K562 (cell line): ENCODE results near the gene ADARB2. TPM values are rescaled to one million over a fixed set of nuclear protein-coding genes. Genes with fewer than 3 reads are reported as not detected.
"Not testable (repeated sequence)": the region's sequence is repeated elsewhere in the genome, so short reads cannot be mapped to it uniquely, and the experiment has no call there.

Experiments used
- ATAC-seq: fragments of 200-7000 bp; cut with Tn5 transposase; 3 replicates; pipeline ENCODE4 v1.9.1; 2020; ENCODE audit warnings: moderate library complexity
- BruUV-seq: library from RNA; stranded (reverse); fragments of 400-500 nt; replicated peaks from 2 replicates; lab custom pipeline; 2021; lab: Mats Ljungman, UMichigan
- CTCF ChIA-PET: fragments of 300-600 bp; formaldehyde crosslinking; extraction: SDS; loops from one replicate; lab custom pipeline; 2021; ENCODE audit warnings: low intra/inter-chr PET ratio; lab: Yijun Ruan, JAX
- POLR2A ChIA-PET: fragments of 300-600, 350-650 bp; sonication (Branson Sonifier 250); formaldehyde crosslinking; extraction: SDS; loops from one replicate; lab custom pipeline; 2021; ENCODE audit warnings: antibody characterized with exemption, inconsistent platforms; lab: Yijun Ruan, JAX
- DNase-seq, 4 experiments: peaks; one replicate each; pipeline versions ENCODE4 v3.0.0 to v3.0.0-alpha.2; 2011 to 2018; ENCODE audit warnings: low spot score in 3 of 4, mixed read lengths in 3 of 4; ENCODE audit errors: extremely low read depth in 1 of 4
- FAIRE-seq: peaks from 2 replicates; lab custom pipeline; 2011; peaks lifted over from hg19 to GRCh38; lab: Jason Lieb, UNC
- H2AFZ ChIP-seq: 2 replicates; pipeline ENCODE4 v1.6.0; 2011; ENCODE audit warnings: low read depth, low read length, control low read depth, inconsistent platforms
- H3K27ac ChIP-seq: fragments of 200-600 bp; 3 replicates; pipeline ENCODE4 v1.8.0; 2011; ENCODE audit warnings: low read depth, mild to moderate bottlenecking, control low read depth, inconsistent platforms, low read length, moderate library complexity, mixed read lengths; ENCODE audit errors: extremely low read depth
- H3K27me3 ChIP-seq, 2 experiments: fragments of 300-600 bp in 1 of 2; 2 replicates in 1 of 2; 3 replicates in 1 of 2; pipeline versions ENCODE4 v1.6.0 to v1.8.0; 2011; ENCODE audit warnings: inconsistent platforms in 2 of 2, low read length in 2 of 2, mild to moderate bottlenecking in 1 of 2, mixed read lengths in 1 of 2, moderate library complexity in 1 of 2; ENCODE audit not compliant: control insufficient read depth in 2 of 2, insufficient read depth in 2 of 2
- H3K36me3 ChIP-seq: fragments of 300-600 bp; 3 replicates; pipeline ENCODE4 v1.8.0; 2011; ENCODE audit warnings: mild to moderate bottlenecking, low read length, inconsistent platforms; ENCODE audit not compliant: control insufficient read depth, insufficient read depth
- H3K4me1 ChIP-seq, 2 experiments: fragments of 200-600 bp in 1 of 2; replicated peaks in 1 of 2; 2 replicates in 1 of 2; 3 replicates in 1 of 2; pipeline versions ENCODE4 v1.5.1 to v1.8.0; 2011; ENCODE audit warnings: inconsistent platforms in 2 of 2, low read length in 2 of 2, mild to moderate bottlenecking in 1 of 2, mixed read lengths in 1 of 2, moderate library complexity in 1 of 2; ENCODE audit not compliant: control insufficient read depth in 2 of 2, insufficient read depth in 2 of 2
- H3K4me2 ChIP-seq: 2 replicates; pipeline ENCODE4 v1.6.1; 2011; ENCODE audit warnings: low read length, control low read depth, inconsistent platforms, mixed read lengths; ENCODE audit not compliant: insufficient read depth
- H3K4me3 ChIP-seq: fragments of 200-600 bp; sonication (generic), shearing (Covaris generic); 2 replicates; pipeline ENCODE4 v1.5.1; 2016; ENCODE audit warnings: control low read depth, inconsistent platforms
- H3K79me2 ChIP-seq: fragments of 200-600 bp; 3 replicates; pipeline ENCODE4 v1.8.0; 2011; ENCODE audit warnings: low read length, inconsistent platforms; ENCODE audit not compliant: control insufficient read depth, insufficient read depth
- H3K9ac ChIP-seq, 2 experiments: 2 replicates each; pipeline versions ENCODE4 v1.6.0 to v1.6.1; 2011; ENCODE audit warnings: low read depth in 2 of 2, low read length in 2 of 2, control low read depth in 1 of 2, inconsistent platforms in 1 of 2, mild to moderate bottlenecking in 1 of 2, mixed read lengths in 1 of 2; ENCODE audit not compliant: insufficient read depth in 1 of 2
- H3K9me1 ChIP-seq: one replicate; pipeline ENCODE4 v1.6.0; 2011; ENCODE audit warnings: inconsistent platforms, mild to moderate bottlenecking, low read length, moderate library complexity; ENCODE audit not compliant: control insufficient read depth, insufficient read depth
- H3K9me3 ChIP-seq: replicated peaks from 2 replicates; pipeline ENCODE4 v1.5.1; 2011; ENCODE audit warnings: low read depth, low read length, inconsistent platforms; ENCODE audit not compliant: control insufficient read depth, insufficient read depth
- H4K20me1 ChIP-seq: replicated peaks from 2 replicates; pipeline ENCODE4 v1.6.1; 2011; ENCODE audit warnings: low read length, inconsistent platforms, mixed read lengths; ENCODE audit not compliant: control insufficient read depth, insufficient read depth
- ARID2 ChIP-seq: fragments of 450-650 bp; IDR thresholded peaks from 2 replicates; pipeline ENCODE4 v1.6.1; 2017; ENCODE audit warnings: antibody characterized with exemption, mild to moderate bottlenecking
- EZH2 ChIP-seq: IDR thresholded peaks from 2 replicates; pipeline ENCODE4 v1.6.1; 2012; ENCODE audit warnings: low read depth, mild to moderate bottlenecking, inconsistent platforms, low read length, borderline replicate concordance
- PHF8 ChIP-seq: fragments of 200-600 bp; sonication (generic); IDR thresholded peaks from 2 replicates; pipeline ENCODE4 v1.6.1; 2012; ENCODE audit warnings: mixed run types, mild to moderate bottlenecking, inconsistent platforms, low read length, moderate library complexity, borderline replicate concordance
- ZNF431 ChIP-seq: sonication (generic); formaldehyde crosslinking; IDR thresholded peaks from 2 replicates; pipeline ENCODE4 v1.8.0; 2022; ENCODE audit warnings: mild to moderate bottlenecking, missing genetic modification reagents
- WGBS: fragments of 100-300 bp; shearing (Covaris generic); methylation state at CpG from one replicate; pipeline ENCODE4 v1.1.6; 2016; ENCODE audit warnings: low coverage, mixed read lengths; ENCODE audit not compliant: insufficient coverage; ENCODE audit errors: missing lambda C conversion rate; 5-methylcytosine and 5-hydroxymethylcytosine counted together
- in situ Hi-C: fragments of 300-500 bp; cut with MboI; formaldehyde crosslinking; loops from 4 replicates; pipeline ENCODE4 v1.15.0; 2018; ENCODE audit warnings: inconsistent platforms, mixed read lengths
- intact Hi-C: fragments of 100-400 bp; cut with micrococcal nuclease; formaldehyde crosslinking; loops from 2 replicates; pipeline ENCODE4 v1.14.2; 2022
- polyA plus RNA-seq, 8 experiments: library from polyadenylated mRNA; depleted of rRNA in 4 of 8; stranded (reverse) in 5 of 8; unstranded in 3 of 8; fragments of >200 nt; fragmentation: Nextera tagmentation in 2 of 8; fragmentation: Illumina TruSeq in 1 of 8; extraction: Ambion mirVana in 2 of 8; extraction: Trizol in 1 of 8; gene quantifications; 2 replicates each; pipeline versions ENCODE4 v1.2.1 to v1.2.3, GENCODE V29; 2011 to 2014; ENCODE audit warnings: inconsistent platforms in 1 of 8, missing spikeins in 1 of 8
- total RNA-seq, 7 experiments: library from RNA; depleted of rRNA in 6 of 7; stranded (reverse); fragments of >200 nt in 6 of 7; fragmentation: Illumina TruSeq in 2 of 7; extraction: Trizol in 2 of 7; gene quantifications; 2 replicates each; pipeline versions ENCODE4 v1.2.1 to v1.2.3, GENCODE V29; 2011 to 2021; ENCODE audit warnings: low replicate concordance in 1 of 7
- TF ChIP-seq, protein P1 (sequence below): fragments of 250-450 bp; sonication (Bioruptor Pico); IDR thresholded peaks from 2 replicates; pipeline ENCODE4 v1.5.0; 2021; ENCODE audit warnings: mild to moderate bottlenecking, borderline replicate concordance
- TF ChIP-seq, protein P2 (sequence below): fragments of 450-650 bp; IDR thresholded peaks from 2 replicates; pipeline ENCODE4 v1.6.1; 2018; ENCODE audit warnings: mild to moderate bottlenecking, low read depth; ENCODE audit not compliant: partially characterized antibody

The ADARB2 gene
- total and polyA plus RNA-seq, 9 of the 15 experiments (the other 6 are each of a cell fraction or from before 2014, with no cell fraction given) = not detected

- no peak for TF ChIP-seq ARID2
- no peak for TF ChIP-seq ZNF431 (CRISPR knock-in tag)
- TF ChIP-seq, protein P1, sequence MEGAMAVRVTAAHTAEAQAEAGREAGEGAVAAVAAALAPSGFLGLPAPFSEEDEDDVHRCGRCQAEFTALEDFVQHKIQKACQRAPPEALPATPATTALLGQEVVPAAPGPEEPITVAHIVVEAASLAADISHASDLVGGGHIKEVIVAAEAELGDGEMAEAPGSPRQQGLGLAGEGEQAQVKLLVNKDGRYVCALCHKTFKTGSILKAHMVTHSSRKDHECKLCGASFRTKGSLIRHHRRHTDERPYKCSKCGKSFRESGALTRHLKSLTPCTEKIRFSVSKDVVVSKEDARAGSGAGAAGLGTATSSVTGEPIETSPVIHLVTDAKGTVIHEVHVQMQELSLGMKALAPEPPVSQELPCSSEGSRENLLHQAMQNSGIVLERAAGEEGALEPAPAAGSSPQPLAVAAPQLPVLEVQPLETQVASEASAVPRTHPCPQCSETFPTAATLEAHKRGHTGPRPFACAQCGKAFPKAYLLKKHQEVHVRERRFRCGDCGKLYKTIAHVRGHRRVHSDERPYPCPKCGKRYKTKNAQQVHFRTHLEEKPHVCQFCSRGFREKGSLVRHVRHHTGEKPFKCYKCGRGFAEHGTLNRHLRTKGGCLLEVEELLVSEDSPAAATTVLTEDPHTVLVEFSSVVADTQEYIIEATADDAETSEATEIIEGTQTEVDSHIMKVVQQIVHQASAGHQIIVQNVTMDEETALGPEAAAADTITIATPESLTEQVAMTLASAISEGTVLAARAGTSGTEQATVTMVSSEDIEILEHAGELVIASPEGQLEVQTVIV (CRISPR knock-in tag) = no peak
- no peak for TF ChIP-seq PHF8
- no peak for TF ChIP-seq EZH2
- TF ChIP-seq, protein P2, sequence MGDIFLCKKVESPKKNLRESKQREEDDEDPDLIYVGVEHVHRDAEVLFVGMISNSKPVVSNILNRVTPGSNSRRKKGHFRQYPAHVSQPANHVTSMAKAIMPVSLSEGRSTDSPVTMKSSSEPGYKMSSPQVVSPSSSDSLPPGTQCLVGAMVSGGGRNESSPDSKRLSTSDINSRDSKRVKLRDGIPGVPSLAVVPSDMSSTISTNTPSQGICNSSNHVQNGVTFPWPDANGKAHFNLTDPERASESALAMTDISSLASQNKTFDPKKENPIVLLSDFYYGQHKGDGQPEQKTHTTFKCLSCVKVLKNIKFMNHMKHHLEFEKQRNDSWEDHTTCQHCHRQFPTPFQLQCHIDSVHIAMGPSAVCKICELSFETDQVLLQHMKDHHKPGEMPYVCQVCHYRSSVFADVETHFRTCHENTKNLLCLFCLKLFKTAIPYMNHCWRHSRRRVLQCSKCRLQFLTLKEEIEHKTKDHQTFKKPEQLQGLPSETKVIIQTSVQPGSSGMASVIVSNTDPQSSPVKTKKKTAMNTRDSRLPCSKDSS = no peak
Observed at GRCh38 chr10:1431229-1431628, 306.1 kb downstream of the ADARB2 start (continued).

GRCh38 chr10:1427521-1428186 lies 309.7 kb downstream of the ADARB2 start:
- H3K36me3 ChIP-seq, H3K9me3 ChIP-seq, H4K20me1 ChIP-seq, ATAC-seq, FAIRE-seq, H3K4me2 ChIP-seq, CTCF ChIA-PET, H3K9ac ChIP-seq, H3K9me1 ChIP-seq, intact Hi-C loops, H3K27ac ChIP-seq, H3K79me2 ChIP-seq, BruUV-seq, H3K4me1 ChIP-seq, in situ Hi-C loops, H3K4me3 ChIP-seq, H2AFZ ChIP-seq, DNase-seq: not testable (repeated sequence)
- 0% methylated on average over 2 of the region's 3 CpGs for WGBS
- peaks cover 3 to 16% of the 10 kb centered on the region in 2 experiments; a peak in 4 of 5 replicates for H3K27me3 ChIP-seq
- POLR2A ChIA-PET = interaction anchor here (0.7 kb wide), 1 partner anchor 1478 kb away, joined by 3 read pairs; no protein-coding TSS in a partner anchor
